Measurements from ENCODE around the gene MAMDC2. TPM values are rescaled to one million over a fixed set of nuclear protein-coding genes. Genes with fewer than 3 reads are reported as not detected.

Gene MAMDC2
- total and polyA plus RNA-seq, 2 of the 4 experiments (the other 2 are of a cell fraction), result 5.0 to 5.2 TPM

GRCh38 chr9:70170151-70170790 is 126.6 kb downstream of the MAMDC2 start:
- Histone ChIP-seq H3K4ac (ENCODE audit: low read depth, low read length) (no peak overlapping the region), H3K9me1 (ENCODE audit: insufficient read depth, low read length) (no peaks in the 10 kb centered on the region), H4K20me1 (ENCODE audit: insufficient read depth, low read length) (no peaks in the 10 kb centered on the region), H4K8ac (ENCODE audit: low read depth in 2 of 2, low read length in 2 of 2) (no peak overlapping the region), H3K18ac (ENCODE audit: low read depth, low read length) (no peak overlapping the region), H3K4me3 (ENCODE audit: insufficient read depth, low read depth, low read length) (no peak overlapping the region), H2AFZ (replicated peaks; ENCODE audit: low read length, poor library complexity) (peak overlapping the region; percentile 40), H3K23ac (ENCODE audit: low read depth, low read length) (no peak overlapping the region), H2BK15ac (ENCODE audit: low read depth, low read length) (no peak overlapping the region), H4K91ac (ENCODE audit: insufficient read depth, low read depth, low read length) (no peak overlapping the region), H3K9ac (ENCODE audit: low read depth, low read length) (no peak overlapping the region), H2BK120ac (ENCODE audit: low read depth, low read length) (no peak overlapping the region), H3K27ac (ENCODE audit: insufficient read depth, low read length) (no peak overlapping the region), H4K5ac (ENCODE audit: low read depth, low read length) (no peak overlapping the region), H3K9me3 (ENCODE audit: control insufficient read depth, insufficient read depth, low read length) (no peaks in the 10 kb centered on the region), H3K36me3 (ENCODE audit: control insufficient read depth, insufficient read depth, low read length) (no peaks in the 10 kb centered on the region), H3K79me1 (ENCODE audit: low read depth in 1 of 2, low read length in 2 of 2) (no peaks in the 10 kb centered on the region), H2AK5ac (ENCODE audit: low read depth, low read length) (no peak overlapping the region), H2BK5ac (ENCODE audit: low read depth, low read length, poor library complexity, severe bottlenecking) (no peak overlapping the region), H2AK9ac (replicated peaks; ENCODE audit: low read depth, low read length, poor library complexity) (no peak overlapping the region), H3K56ac (ENCODE audit: extremely low read depth, insufficient read depth, low read length) (no peak overlapping the region), H3K4me2 (ENCODE audit: low read depth, low read length) (no peak overlapping the region), H2BK20ac (ENCODE audit: low read depth, low read length) (no peak overlapping the region), H3K27me3 (ENCODE audit: control insufficient read depth, insufficient read depth, low read length) (no peaks in the 10 kb centered on the region), H3K4me1 (ENCODE audit: control insufficient read depth, insufficient read depth, low read length) (peaks cover 1% of the 10 kb centered on the region), H3K14ac (replicated peaks; ENCODE audit: low read depth, low read length) (no peak overlapping the region)
- in situ Hi-C loops (cut with MboI; ENCODE audit: low sequenced_read_pairs), result no loop called here
- TF ChIP-seq RAD21 (IDR thresholded peaks at IDR 0.05; ENCODE audit: low read length) (no peak), SMC3 (IDR thresholded peaks at IDR 0.05; ENCODE audit: low read depth, low read length) (no peak), USF2 (IDR thresholded peaks at IDR 0.05; ENCODE audit: low read depth, low read length) (no peak), POLR2A (IDR thresholded peaks at IDR 0.05; ENCODE audit: low read depth, low read length) (no peak), RFX5 (IDR thresholded peaks at IDR 0.05; ENCODE audit: low read depth, low read length) (no peak), CHD1 (IDR thresholded peaks at IDR 0.05; ENCODE audit: low read depth, low read length) (no peak), MAFK (IDR thresholded peaks at IDR 0.05; ENCODE audit: low read depth, low read length) (no peak), CTCF (conservative IDR thresholded peaks at IDR 0.05; ENCODE audit: low read depth, low read length) (no peak), ELK1 (IDR thresholded peaks at IDR 0.05; ENCODE audit: borderline replicate concordance, low read depth, low read length) (no peak), CEBPB (IDR thresholded peaks at IDR 0.05; ENCODE audit: low read depth, low read length) (no peak), RCOR1 (IDR thresholded peaks at IDR 0.05; ENCODE audit: insufficient replicate concordance, low read length) (no peak), MXI1 (IDR thresholded peaks at IDR 0.05; ENCODE audit: borderline replicate concordance, low read depth, low read length) (no peak), BHLHE40 (IDR thresholded peaks at IDR 0.05; ENCODE audit: low read depth, low read length) (no peak)
- DNase-seq (no peak), ATAC-seq (ENCODE audit: low read depth) (no peak)
- dilution Hi-C loops (cut with HindIII; ENCODE audit: low sequenced_read_pairs, unreplicated experiment), result no loop called here
- ChIA-PET CTCF (no interaction called here), POLR2A (ENCODE audit: unreplicated experiment) (no interaction called here)
- intact Hi-C loops (cut with micrococcal nuclease), result no loop called here
- 80% methylated on average over 2 of the region's 7 CpGs; no CpG with 5 or more reads in 1 of the 2 experiments for WGBS, 2 experiments (ENCODE audit: extremely low coverage in 2 of 2, insufficient read length in 1 of 2)
- no TSS peak for BruUV-seq (replicated peaks)

All from IMR-90 (cell line).